Activated CD4-positive, CD25-positive, alpha-beta regulatory T cell treated with anti-CD3 and anti-CD28 coated beads, Interleukin-2, amount 50 U/mL, for 24 hours (primary cell): ENCODE results near the gene AGPAT3.
A peak's percentile ranks its signal among the peaks of the same experiment; 100 is the strongest.

ENCODE experiments used
- ATAC-seq, 2 donors: fragments of 150-1000 bp; cut with Tn5 transposase; one replicate each; pipeline ENCODE4 v1.10.0; 2021; ENCODE audit warnings: mild to moderate bottlenecking in 1 of 2, moderate library complexity in 1 of 2

Gene AGPAT3

GRCh38 chr21:44000360-44000759, 135.3 kb downstream of the AGPAT3 start:
- ATAC-seq: no peak

GRCh38 chr21:44002511-44002910, 137.5 kb downstream of the AGPAT3 start:
- no peak for ATAC-seq

GRCh38 chr21:44003307-44003966, 138.4 kb downstream of the AGPAT3 start:
- ATAC-seq: no peak

- no peak for ATAC-seq
These were observed 140.0 kb downstream of the AGPAT3 start for GRCh38 chr21:44005071-44005470.

- ATAC-seq: no peak
These were observed 140.6 kb downstream of the AGPAT3 start for GRCh38 chr21:44005593-44005992.

GRCh38 chr21:44006017-44006619, 141.1 kb downstream of the AGPAT3 start:
- ATAC-seq: no peak

- no peak for ATAC-seq
These were observed 141.6 kb downstream of the AGPAT3 start for GRCh38 chr21:44006656-44007055.

GRCh38 chr21:44010429-44010828, 145.4 kb downstream of the AGPAT3 start:
- ATAC-seq: no peak

GRCh38 chr21:44011123-44011522, 146.1 kb downstream of the AGPAT3 start:
- no peak for ATAC-seq

GRCh38 chr21:44011579-44012473, 146.8 kb downstream of the AGPAT3 start, which contains the start of gene TRAPPC10:
Gene TRAPPC10, plus strand, starts transcription at chr21:44012309. Its CDS starts 185 bp downstream, at chr21:44012494.
- ATAC-seq: peak; percentile 78

- ATAC-seq: peak; percentile 77
These were observed 147.7 kb downstream of the AGPAT3 start for GRCh38 chr21:44012474-44013379.

GRCh38 chr21:44013380-44014088, 148.5 kb downstream of the AGPAT3 start:
- no peak for ATAC-seq

GRCh38 chr21:44017601-44018000, 152.6 kb downstream of the AGPAT3 start:
- no peak for ATAC-seq

- no peak for ATAC-seq
These were observed 153.1 kb downstream of the AGPAT3 start for GRCh38 chr21:44018127-44018526.

- ATAC-seq: no peak
These were observed 154.0 kb downstream of the AGPAT3 start for GRCh38 chr21:44018813-44019567.

- ATAC-seq: no peak
These were observed 154.5 kb downstream of the AGPAT3 start for GRCh38 chr21:44019568-44019958.

GRCh38 chr21:44020551-44020950, 155.5 kb downstream of the AGPAT3 start:
- no peak for ATAC-seq

- no peak for ATAC-seq
These were observed 156.0 kb downstream of the AGPAT3 start for GRCh38 chr21:44021064-44021463.

GRCh38 chr21:44024257-44024656, 159.2 kb downstream of the AGPAT3 start:
- peak; percentile 46 to 68 for ATAC-seq

GRCh38 chr21:44024887-44025353, 159.9 kb downstream of the AGPAT3 start:
- no peak for ATAC-seq
